HuH-7.5 (cell line): Measurements from ENCODE around the gene KPNA1.

Experiments used
- DNase-seq: peaks from one replicate; pipeline ENCODE4 v3.0.0; 2011; ENCODE audit warnings: low spot score

Gene KPNA1

DNA sequence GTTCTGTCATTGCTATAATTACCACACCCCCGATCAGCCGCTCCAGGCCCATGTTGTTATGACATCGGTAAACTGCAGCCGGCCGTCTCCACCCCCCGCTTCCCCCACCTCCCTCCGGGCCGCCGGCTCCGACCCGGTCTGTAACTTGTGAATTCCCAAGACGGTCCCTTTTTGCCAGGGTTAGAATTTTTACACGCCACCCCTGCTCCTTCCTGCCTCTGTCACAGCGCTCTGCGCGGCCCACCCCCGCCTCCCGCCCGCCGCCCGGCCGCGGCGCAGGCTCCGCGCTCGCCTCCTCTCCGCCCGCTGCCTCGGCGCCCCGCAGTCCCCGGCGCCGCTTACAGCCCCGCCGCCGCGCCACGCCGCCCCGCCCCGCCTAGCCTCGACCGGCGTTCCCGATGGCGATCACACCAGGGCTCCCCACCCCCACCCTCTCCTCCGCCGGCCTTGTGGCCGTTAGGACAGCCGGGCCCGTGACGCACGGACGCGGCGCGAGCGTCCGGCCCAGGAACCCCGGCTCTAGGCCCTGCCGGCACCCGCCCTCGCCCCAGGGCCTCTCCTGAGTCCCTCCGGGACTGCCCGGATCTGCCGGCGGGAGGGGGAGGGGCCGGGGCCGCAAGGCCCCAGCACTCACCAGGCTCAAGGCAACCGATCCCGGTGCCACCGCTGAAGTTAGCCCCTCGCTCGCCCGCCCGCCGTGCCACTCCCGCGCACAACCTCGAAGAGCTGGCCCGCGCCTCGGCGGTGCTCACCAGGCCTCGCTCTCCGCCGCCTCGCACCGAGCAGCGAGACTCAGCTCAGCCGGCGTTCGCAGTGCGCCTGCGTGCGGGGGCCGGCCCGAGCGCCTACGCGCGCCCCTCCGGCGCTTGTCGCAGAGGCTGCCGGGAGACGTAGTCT is at the start of gene KPNA1:
Gene KPNA1 (minus strand): TSS at position 817 of the 897 bp plus-strand sequence. CDS start 18,374 bp downstream, outside the sequence.
- DNase-seq, result peak; percentile 96

GRCh38 chr3:122564155-122564912 is 49.6 kb upstream of the KPNA1 start, which contains the start of the genes DTX3L and PARP9:
Gene DTX3L (plus strand): TSS chr3:122564338. CDS start chr3:122564427, 89 bp downstream.
Gene PARP9 (minus strand): TSS chr3:122564300. CDS start chr3:122559620, 4,680 bp downstream.
- DNase-seq, result peak; percentile 84

- peak; percentile 20 for DNase-seq
These were observed 48.9 kb upstream of the KPNA1 start for GRCh38 chr3:122563717-122564025.

DNA sequence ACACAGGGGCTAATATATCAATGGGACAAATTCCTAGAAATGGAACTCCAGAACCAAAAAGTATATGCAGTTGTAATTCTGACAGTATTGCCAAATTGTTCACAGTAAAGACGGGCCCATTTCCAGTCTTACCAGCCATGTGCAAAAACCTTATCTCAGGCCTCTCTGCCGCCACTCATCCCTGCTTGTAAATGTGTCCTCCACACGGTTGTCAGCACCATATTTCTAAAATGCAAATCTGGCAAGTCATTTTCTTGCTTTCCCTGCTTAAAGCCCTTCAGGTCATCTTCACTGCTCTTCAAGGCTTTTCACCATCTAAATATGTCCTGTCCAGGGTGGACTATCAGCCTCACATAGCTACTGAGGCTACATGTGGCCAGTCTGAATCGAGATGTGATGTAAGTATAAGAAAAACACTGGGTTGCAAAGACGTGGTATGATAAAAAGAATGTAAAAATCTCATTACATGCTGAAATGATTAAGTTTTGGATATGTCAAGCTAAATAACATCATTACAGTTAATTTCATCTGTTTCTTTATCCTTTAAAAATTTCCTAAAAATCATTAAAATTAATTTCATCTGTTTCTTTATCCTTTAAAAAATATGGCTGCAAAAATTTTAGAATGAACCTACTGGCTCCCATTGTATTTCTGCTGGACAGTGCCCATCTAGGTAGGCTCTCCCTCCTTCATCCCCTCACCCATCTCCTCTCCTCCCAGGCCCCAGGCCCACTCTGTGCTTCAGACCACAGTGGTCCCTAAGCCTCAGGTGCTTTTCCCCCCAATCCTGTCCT is 48.4 kb upstream of the KPNA1 start:
- DNase-seq, result no peak

DNA sequence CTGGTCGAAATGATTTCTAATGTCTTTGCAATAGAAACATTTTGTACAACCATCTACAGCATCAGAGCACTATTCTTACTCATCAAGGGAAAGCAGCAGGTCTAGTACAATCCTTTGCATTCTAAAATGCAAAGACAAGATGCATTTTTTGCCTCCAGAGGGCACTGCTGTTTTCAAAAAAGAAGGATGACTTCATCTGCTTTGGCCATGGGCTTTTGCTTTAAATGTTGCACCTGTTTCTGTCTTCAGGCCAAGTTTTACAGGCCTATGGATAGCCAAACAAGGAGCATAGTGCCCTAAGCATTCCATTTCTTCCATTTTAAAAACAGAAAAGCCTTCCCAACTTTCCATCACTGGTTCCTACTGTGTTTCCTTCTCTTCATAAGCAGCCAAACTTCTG is 45.9 kb upstream of the KPNA1 start:
- DNase-seq, result peak; percentile 61

GRCh38 chr3:122559906-122560305 is 45.2 kb upstream of the KPNA1 start:
- DNase-seq, result no peak

GRCh38 chr3:122558605-122559004 is 43.9 kb upstream of the KPNA1 start:
- no peak for DNase-seq

DNA sequence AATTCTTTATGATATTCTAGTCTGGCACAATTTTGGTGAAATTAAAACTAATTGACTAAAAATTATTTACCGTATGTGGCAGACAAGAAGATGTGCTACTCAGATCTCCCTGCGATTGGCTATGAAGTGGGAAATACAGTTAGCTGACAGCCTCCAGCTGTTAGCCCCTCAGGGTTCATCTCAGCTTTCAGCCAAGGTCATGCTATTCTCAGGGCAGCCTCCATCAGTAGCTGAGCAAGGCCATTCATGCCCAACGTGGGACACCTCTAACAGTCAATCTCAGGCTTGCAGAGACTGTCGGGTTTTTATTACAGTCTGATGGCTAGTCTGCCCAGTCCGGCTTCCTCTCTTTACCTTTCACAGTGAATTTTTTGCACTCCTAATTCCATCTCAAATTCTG is 42.6 kb upstream of the KPNA1 start:
- DNase-seq, result no peak

- no peak for DNase-seq
These were observed 40.7 kb upstream of the KPNA1 start for GRCh38 chr3:122555275-122556071.

GRCh38 chr3:122553171-122553570 is 38.4 kb upstream of the KPNA1 start:
- no peak for DNase-seq

GRCh38 chr3:122548619-122549018 is 33.9 kb upstream of the KPNA1 start:
- no peak for DNase-seq

DNA sequence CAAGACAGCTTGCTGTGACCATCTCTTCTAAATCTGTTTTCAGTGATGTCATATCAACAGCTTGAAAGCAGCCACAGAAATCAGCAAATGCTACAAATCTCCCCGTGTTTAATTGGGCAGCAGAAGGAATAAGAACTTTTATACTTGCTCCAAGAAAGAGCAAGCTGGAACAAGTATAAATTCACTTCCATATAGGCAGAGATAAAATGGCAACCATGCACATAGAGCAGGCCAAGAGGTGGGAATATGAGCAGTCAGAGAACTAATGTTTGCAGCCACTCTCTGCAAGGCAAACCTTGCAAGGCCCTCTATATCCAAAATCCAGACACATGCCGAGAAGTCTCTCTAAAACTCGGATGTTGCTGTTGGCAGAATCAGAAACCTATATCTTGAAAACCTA is 33.3 kb upstream of the KPNA1 start:
- DNase-seq, result no peak

DNA sequence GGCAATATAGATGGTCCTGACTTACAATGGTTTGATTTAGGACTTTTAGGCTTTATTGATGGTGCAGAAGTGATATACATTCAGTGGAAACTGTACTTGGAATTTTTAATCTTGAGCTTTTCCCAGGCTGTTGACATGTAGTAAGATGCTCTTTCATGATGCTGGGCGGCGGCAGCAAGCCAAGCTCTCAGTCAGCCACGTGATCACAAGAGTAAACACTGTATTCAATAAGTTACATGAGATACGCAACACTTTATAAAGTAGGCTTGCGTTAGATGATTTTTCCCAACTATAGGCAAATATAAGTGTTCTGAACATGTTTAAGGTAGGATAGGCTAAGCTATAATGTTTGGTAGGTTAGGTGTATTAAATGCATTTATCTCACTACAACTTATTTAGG is 31.4 kb upstream of the KPNA1 start:
- DNase-seq, result no peak

DNA sequence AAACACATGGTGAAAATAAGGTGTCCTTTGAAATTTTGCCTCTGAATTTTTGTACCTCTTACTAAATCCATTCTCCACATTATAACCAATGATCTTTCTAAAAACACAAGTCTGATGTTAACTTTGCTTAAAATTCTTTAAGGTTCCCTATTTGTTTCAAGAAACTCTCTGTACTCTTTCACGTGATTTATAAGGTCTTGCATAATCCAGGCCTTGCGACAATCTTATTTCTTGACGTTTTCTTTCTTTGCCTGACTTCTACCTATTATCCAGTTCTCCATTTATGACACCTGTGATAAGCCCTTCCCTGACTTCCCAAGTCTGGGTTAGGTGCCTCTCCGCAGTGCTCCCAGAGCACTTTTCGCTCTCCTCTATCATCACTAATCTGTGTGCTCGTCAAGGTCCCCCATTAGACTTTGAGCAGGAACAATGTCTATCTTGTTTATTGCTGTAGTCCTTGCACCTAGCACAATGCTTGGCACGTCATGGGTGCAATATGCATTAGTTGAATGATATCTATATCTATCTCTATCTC is 24.3 kb upstream of the KPNA1 start:
- DNase-seq, result no peak

DNA sequence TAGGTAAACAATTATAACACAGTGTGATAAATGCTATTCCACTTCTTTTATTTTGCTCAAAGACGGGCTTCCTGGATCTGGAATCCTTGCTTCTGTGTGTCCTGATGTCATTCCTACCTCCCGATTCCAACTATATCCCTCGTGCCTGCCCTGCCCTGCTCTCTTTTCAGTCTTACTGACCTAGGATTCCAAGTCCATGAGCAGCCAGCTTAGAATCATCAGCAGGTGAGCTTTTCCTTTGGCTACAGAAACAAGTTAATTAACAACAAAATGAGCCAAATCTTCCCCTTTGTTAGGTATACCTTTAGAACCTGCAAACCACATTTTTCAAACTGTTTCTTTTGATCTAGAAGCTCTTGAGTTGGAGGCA is 21.9 kb upstream of the KPNA1 start:
- no peak for DNase-seq

GRCh38 chr3:122535964-122536631 is 21.4 kb upstream of the KPNA1 start:
- no peak for DNase-seq

DNA sequence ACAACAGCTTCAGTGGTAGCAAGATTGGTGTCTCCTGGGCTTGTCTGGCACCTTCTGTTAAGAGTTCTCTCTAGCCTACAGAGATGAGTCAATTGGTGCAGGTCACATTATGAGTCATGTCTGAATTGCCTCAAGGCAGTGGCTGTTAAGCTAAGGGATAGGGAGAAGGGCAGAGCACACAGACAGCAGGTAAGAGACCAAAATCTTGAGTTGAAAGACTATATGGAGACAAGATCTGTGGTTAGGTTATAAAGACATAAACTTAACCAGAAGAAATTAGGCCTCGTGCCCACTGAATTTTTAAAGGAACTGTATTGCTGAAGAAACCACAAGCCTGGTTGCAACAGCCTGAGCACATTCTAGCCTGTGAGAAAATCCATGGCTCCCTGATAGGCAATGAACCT is 19.2 kb upstream of the KPNA1 start:
- DNase-seq, result no peak

DNA sequence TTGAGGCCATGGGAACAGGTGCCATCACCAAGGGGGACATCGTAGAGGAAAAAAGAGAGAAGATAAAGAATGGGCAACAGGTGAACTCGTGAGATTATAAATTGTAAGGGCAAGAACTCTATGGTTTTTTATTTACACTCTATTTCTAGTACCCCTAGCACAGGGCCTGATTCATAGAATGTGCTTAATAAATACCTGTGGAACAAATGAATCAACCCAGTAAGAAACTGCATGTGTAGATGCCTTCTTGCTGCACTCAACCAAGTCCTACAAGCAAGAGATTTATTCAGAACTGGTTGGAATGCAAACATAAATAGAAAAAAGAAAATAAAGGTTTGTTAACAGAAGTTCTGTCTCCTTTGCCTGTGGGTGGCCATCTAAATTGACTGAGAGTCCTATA is 18.7 kb upstream of the KPNA1 start:
- DNase-seq, result no peak

DNA sequence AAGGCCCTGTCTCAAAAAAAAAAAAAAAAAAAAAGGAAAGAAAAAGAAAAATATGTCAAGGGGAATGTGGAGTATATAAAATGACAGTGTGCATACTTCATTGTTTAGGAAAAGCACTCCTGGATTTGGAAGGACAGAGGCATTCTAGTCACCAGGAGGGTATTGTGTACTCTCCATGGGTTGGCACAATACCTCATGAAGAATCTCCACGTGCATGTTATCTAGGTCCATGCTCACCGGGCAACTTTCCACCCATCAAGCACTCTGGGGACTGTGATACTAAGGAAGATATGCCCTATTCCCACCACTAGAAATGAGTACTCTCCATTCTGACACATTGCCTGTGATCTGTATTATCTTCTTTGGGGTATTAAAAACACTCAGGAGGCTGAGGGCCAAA is 15.4 kb upstream of the KPNA1 start:
- DNase-seq, result no peak

GRCh38 chr3:122523317-122523716 is 8.6 kb upstream of the KPNA1 start:
- DNase-seq, result no peak

- DNase-seq, result no peak
These were observed 6.1 kb upstream of the KPNA1 start for GRCh38 chr3:122520861-122521260.
